ENCODE results near the gene CLEC10A.
"Not testable (repeated sequence)": the region's sequence is repeated elsewhere in the genome, so short reads cannot be mapped to it uniquely, and the experiment has no call there.

CLEC10A gene

GRCh38 chr17:7108560-7108925 is 28.5 kb upstream of the CLEC10A start:
- DNase-seq, result no peak

GRCh38 chr17:7107795-7108559 is 27.9 kb upstream of the CLEC10A start:
- no peak for DNase-seq

GRCh38 chr17:7107012-7107754 is 27.1 kb upstream of the CLEC10A start:
- no peak for DNase-seq

GRCh38 chr17:7102421-7102820 is 22.4 kb upstream of the CLEC10A start:
- DNase-seq, result no peak

- DNase-seq, result no peak
Observed at GRCh38 chr17:7101531-7101930, 21.5 kb upstream of the CLEC10A start.

GRCh38 chr17:7100641-7101379 is 20.8 kb upstream of the CLEC10A start:
- not testable (repeated sequence) for DNase-seq

- no peak for DNase-seq
Observed at GRCh38 chr17:7098802-7099459, 18.9 kb upstream of the CLEC10A start.

GRCh38 chr17:7097940-7098339 is 17.9 kb upstream of the CLEC10A start:
- DNase-seq, result no peak

- DNase-seq, result no peak
Observed at GRCh38 chr17:7095625-7096024, 15.6 kb upstream of the CLEC10A start.

- no peak for DNase-seq
Observed at GRCh38 chr17:7094652-7095019, 14.6 kb upstream of the CLEC10A start.

GRCh38 chr17:7091311-7092005 is 11.4 kb upstream of the CLEC10A start:
- DNase-seq, result not testable (repeated sequence)

- not testable (repeated sequence) for DNase-seq
Observed at GRCh38 chr17:7089570-7089969, 9.5 kb upstream of the CLEC10A start.

- not testable (repeated sequence) for DNase-seq
Observed at GRCh38 chr17:7088442-7088841, 8.4 kb upstream of the CLEC10A start.

GRCh38 chr17:7084088-7084487 is 4.0 kb upstream of the CLEC10A start:
- no peak for DNase-seq

- no peak for DNase-seq
Observed at GRCh38 chr17:7083592-7083991, 3.5 kb upstream of the CLEC10A start.

GRCh38 chr17:7081341-7082062 is 1.5 kb upstream of the CLEC10A start:
- DNase-seq, result no peak

GRCh38 chr17:7080456-7081041 is 498 bp upstream of the CLEC10A start:
- DNase-seq, result no peak

GRCh38 chr17:7078711-7079110 is 1.3 kb downstream of the CLEC10A start:
- DNase-seq, result no peak

GRCh38 chr17:7077911-7078546 is 2.0 kb downstream of the CLEC10A start:
- no peak for DNase-seq

GRCh38 chr17:7074931-7075330 is 5.1 kb downstream of the CLEC10A start:
- DNase-seq, result no peak

GRCh38 chr17:7072406-7072805 is 7.6 kb downstream of the CLEC10A start:
- DNase-seq, result no peak
